Activated CD4-positive, alpha-beta T cell treated with anti-CD3 and anti-CD28 coated beads, Interleukin-2, amount 50 U/mL, for 4 hours (primary cell): ENCODE results near the gene UCHL3.

Experiments
- DNase-seq, 2 experiments: peaks; one replicate each; pipeline ENCODE4 v3.0.0-alpha.2; 2020

Gene UCHL3

DNA sequence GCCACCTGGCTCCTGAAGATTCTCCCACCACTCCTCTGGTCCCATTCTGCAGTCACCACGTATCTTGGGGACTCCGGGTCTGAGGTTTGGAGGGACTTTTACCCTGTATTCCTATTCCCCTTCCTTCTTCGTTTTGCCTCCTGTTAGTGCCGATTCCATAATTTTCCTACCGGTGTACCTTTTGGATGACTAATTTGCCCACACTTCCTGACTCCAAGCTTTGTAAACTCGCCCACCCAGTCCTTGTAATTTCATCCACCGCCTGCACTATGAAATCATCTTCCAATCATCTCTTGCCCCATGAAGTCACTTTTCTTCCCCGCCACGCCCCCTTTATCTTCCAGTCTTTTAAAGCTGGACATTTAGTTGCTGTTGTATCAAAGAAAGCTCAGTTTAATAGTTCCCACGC is 572 bp downstream of the UCHL3 start:
- DNase-seq = peak; percentile 8 to 23

DNA sequence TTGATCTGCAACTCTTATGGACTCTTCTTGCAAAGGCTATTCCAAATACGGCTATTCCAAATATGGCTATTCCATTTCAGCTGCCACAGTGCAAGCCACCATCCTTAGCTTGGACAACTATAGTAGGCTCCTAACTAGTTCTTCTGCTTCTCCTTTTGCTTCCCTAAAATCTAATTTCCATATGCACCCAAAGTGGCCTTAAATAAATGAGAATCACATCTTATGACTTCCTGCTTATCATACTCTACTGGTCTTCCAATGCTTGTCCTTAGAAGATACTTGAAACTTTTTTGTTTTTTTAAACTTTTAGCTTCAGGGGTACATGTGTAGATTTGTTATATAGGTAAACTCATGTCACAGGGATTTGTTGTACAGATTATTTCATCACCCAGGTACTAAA is 4.9 kb downstream of the UCHL3 start:
- no peak for DNase-seq

DNA sequence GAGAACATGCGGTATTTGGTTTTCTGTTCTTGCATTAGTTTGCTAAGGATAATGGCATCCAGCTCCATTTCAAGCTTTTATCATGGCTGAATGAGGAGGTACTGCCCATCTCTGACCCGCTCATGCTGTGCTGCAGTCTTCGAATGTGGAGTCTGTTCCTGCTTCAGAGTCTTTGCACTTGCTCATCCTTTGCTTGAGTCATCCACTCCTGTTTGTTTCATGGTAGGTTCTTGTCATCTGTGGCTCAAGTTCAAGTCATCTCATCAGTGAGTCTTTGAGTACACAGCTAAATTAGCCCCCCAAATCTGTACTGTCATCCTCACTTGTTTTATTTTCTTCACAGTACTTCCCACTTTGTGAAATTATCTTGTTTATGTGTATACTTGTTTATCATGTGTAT is 5.4 kb downstream of the UCHL3 start:
- DNase-seq = no peak

- no peak for DNase-seq
Observed at GRCh38 chr13:75555836-75556235, 6.2 kb downstream of the UCHL3 start.

- DNase-seq = no peak
Observed at GRCh38 chr13:75556961-75557360, 7.4 kb downstream of the UCHL3 start.

- no peak for DNase-seq
Observed at GRCh38 chr13:75558145-75558840, 8.7 kb downstream of the UCHL3 start.

DNA sequence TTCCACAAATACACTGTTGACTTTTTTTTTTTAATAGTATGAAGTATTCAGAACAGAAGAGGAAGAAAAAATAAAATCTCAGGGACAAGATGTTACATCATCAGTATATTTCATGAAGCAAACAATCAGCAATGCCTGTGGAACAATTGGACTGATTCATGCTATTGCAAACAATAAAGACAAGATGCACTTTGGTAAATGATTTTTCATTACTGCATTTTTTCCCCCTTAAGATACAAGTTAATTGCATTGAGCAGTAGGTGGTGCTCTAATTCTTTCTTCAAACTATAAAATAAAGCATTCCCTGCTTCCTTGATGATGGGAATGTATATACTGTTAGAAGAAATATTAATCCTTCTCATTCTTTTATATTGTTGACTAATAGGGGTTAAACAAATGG is 17.1 kb downstream of the UCHL3 start:
- DNase-seq = no peak

DNA sequence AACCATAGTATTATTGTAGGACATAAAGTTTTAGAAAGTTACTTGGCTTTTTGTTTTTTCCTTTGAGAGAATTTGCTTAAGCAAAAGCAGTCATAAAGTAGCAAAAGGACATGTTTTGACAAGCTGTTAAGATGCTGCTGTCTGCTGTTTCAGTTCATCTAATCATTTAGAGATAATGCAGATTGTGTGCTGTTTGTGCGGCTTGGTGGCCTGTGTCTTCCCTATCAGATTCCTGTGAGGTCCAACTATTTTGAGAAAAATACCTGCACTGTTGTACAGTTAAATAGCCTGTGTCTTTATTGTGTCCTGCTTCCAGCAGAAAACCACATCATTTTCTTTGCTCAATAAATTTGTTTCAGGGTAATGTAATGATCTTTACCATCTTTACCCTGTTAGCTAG is 20.0 kb downstream of the UCHL3 start:
- no peak for DNase-seq

DNA sequence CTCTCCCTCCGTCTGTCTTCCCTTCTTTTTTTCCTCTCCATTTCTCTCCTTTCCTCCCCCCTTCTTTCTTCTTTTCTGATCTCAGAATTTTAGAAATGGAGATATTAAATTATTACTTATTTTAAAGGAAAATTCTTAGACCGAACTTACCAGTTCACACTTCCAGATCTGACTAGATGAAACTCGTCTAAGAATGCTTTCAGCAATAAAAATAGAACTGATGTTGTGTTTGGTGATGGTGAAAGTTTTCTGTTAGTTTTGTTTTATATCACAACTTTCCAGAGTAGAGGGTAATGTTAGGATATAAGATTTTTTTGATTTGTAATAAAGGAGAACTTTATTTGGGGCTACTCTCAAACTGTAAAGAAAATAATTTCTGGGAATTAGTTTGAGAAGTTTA is 29.9 kb downstream of the UCHL3 start:
- DNase-seq = no peak

DNA sequence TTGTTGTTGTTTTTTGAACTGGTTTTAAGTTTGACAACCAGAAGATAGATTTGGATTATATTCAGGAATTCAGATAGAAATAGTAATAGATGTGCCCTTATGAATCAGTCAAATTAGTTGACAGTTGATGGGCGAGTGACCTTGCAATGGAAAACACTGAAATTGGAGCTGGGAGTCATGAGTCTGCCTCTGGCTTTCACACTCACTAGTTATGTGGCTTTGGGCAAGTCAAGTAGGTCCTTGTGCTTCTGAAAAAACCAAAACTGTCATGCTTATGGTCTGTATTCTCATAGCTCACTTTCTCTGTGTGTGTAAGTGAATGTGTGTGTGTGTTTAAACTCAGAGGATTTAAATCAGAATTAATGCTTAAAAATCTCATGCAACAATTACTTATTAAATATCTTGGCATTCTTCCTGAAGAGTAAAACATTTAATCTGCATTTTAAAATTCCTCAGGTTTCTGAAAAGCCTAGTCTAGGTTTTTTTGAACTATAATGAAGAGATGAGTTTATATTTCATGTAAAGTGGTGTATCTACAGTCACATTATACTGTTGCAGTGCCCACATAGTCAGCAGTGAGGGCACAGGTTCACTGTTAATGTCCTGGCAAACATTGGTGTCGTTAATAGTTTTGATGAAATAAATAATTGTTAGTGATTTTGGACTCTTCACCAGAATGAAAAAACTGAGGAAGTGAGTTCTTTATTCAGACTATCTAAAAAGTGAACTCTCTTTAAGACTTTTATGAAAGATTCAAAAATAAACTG is 32.5 kb downstream of the UCHL3 start:
- DNase-seq = no peak

DNA sequence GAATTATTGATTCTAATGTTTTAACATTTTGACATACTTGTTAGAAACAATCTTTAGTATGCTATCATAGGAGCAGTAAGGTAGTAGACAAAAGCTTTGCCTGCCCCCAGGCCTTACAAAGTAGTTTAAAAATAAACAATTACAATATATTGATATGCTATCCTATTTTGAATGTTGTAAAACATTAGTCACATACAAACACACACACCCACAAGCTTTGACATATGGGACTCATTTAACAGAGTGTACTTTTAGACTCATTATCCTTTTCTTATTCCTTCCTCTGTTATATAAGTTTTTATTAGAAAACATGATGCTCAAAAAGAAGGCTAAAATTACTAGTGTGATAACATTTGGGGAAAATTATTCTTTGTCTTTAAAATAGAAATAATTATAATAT is 33.5 kb downstream of the UCHL3 start:
- no peak for DNase-seq

DNA sequence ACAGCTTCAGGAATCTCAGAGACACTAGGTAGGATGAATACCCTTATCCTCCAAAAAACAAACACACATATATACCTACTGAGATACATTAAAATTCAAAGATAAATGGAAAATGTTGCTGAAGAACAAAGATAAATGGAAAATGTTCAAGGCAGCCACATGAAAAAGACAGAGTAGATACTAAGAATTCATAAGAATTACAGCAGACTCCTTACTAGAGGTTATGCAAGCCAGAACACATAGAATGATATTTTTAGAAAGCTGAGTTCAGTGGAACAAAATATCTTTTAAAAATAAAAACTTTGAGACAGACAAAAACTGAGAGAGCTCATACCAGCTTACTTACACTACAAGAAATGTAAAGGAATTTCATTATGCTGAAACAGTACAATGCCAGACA is 35.6 kb downstream of the UCHL3 start:
- DNase-seq = no peak

DNA sequence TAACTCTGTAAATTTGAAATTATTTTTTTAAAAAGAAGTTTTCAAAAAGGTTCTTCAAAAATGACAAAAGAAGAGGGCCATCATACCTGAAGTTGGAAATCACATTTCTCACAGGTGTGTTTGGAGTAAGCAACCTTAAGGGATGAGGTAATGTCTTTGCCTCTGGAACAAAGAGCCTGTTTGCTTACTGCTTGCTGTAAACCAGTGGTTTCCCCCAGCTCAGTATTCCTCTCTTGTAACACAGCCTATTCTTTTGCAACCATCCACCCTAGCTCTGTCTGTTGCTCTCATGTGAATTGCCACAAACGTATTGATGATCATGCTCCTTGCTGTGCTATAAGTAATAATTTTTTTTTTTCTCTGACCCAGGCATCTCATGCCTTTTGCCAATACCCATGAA is 38.1 kb downstream of the UCHL3 start:
- no peak for DNase-seq

- DNase-seq = no peak
Observed at GRCh38 chr13:75596657-75597182, 47.1 kb downstream of the UCHL3 start.

- no peak for DNase-seq
Observed at GRCh38 chr13:75600371-75600770, 50.8 kb downstream of the UCHL3 start.

DNA sequence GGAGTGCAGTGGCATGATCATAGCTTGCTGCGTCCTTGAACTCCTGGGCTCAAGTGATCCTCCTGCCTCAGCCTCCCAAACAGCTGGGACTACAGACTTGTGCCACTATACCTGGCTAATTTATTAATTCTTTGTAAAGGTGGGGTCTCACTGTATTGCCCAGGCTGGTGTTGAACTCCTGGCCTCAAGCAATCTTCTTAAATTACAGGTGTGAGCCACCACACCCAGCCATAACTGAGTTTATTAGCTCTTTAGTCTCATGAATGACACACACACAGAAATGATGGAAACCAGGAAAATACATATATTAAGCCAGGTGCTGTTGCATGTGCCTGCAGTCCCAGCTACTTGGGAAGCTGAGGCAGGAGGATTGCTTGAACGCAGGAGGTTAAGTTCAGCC is 53.4 kb downstream of the UCHL3 start:
- no peak for DNase-seq

DNA sequence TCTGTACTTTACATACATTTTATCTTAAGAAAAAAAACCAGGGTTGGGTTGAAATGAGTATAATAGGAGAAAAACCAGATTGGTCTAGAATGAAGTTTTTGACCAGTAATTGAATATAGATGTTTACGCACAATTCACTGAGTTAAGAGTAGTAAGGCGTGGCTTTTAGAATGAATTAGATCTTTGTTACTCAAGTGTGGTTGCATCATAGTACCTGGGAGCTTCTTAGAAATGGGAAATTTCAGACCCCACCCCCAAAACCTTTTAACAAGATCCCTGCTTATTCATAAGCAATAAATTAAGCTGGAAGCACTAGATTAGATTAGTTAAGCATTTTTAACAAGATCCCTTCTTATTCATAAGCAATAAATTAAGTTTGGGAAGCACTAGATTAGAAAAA is 57.9 kb downstream of the UCHL3 start:
- no peak for DNase-seq

DNA sequence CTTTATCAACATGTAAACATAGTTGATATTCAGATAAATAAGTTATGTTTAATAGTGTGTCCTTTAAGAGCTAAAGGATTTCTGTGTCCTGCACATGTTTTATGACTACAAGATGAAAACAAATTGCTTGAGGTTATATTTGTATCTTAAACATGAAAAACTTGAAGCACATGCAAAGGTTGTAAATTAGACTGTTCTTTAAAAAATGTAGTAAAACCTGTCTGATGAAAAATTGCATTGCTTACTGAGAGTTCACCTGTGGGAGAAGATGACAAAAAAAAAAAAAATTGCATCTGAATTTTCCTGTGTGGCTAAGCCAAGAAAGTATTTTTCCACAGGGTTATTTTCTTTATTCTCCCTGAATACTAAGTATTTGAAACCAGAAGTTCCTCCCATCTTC is 60.9 kb downstream of the UCHL3 start:
- no peak for DNase-seq

- no peak for DNase-seq
Observed at GRCh38 chr13:75612354-75612753, 62.8 kb downstream of the UCHL3 start.

GRCh38 chr13:75617230-75617629 is 67.6 kb downstream of the UCHL3 start:
- DNase-seq = no peak

DNA sequence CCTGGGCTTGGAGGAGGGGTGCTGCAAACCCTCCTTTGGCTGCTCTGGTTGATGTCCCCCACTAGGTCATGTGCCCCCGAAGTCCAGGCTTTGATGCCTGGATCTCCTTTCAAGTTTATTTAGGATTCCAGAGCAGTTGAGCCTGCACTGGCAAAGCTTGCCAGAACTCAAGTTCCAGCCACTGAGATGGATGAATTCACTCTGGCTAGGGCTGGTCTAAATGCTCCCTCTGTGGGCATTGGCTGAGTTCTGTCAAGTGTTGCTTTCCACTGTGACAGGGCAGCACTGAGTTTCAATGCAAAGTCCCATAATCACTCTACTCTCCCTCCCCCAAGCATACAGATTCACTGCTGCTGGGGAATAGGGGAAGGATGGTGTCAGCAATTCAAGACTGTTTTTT is 68.7 kb downstream of the UCHL3 start:
- DNase-seq = no peak

DNA sequence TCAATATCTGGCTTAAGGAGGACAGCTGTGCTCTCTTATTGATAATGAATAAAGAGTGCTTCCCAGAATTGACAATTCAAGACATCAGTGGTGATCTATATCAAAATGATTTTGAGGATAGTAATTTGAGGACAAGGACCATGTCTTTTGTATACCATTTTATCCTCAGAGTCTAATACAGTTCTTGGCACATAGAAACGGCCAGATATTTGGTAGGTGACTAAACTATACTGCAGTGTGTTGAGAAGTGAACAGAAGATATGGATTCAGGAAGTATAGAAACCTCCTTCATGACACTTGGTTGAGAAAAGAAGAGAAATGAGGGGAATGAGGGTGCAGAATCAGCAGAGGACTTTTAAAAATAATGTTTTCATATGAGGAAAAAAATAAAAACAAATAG is 70.4 kb downstream of the UCHL3 start:
- DNase-seq = no peak

GRCh38 chr13:75621147-75621546 is 71.6 kb downstream of the UCHL3 start:
- no peak for DNase-seq

DNA sequence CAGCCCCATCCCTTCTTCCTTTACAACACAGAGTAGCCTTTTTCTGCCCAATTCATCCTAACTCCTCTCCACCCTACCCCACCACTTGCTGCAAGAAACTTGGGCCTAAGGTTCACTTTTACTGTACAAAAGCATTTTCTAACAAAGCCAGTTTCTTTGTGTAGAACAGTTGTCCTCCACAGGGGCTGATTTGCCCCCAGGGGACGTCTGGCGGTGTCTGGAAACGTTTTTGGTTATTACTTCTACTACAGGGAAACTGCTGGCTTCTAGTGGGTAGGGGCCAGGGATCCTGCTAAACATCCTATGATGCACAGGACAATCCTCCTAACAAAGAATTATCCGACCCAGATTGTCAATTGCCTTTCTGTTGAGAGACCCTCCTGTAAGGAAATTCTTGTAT is 79.2 kb downstream of the UCHL3 start:
- DNase-seq = no peak

DNA sequence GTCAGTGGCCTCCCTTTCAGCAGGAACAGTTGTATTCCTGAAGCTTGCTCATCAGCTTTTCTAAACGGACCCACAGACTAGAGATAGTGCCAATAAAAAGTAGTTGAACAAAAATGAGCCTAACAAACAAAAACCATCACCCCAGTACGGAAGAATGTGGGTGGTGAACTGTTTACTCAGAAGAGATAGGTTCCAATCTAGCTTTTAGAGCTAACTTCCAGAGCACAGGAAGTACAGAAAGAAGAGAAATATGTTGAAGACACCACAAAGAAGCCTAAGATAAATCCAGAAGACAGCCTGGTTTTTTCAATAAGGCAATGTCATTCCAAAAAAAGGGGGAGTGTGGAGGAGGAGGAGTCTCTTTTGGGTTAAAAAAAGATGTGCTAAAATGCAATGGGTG is 83.7 kb downstream of the UCHL3 start:
- DNase-seq = no peak
